Skeletal muscle tissue (tissue), 4 donors: ENCODE data around the gene FAM163A. TPM values are rescaled to one million over a fixed set of nuclear protein-coding genes. Genes with fewer than 3 reads are reported as not detected.
"Not testable (repeated sequence)": the region's sequence is repeated elsewhere in the genome, so short reads cannot be mapped to it uniquely, and the experiment has no call there.

Source experiments
- H3K27ac ChIP-seq: one replicate; pipeline ENCODE4 v1.7.0; 2013; ENCODE audit warnings: mild to moderate bottlenecking, low read depth, low read length, inconsistent platforms
- H3K27me3 ChIP-seq, 3 donors: one replicate each; pipeline ENCODE4 v1.7.0; 2013; ENCODE audit warnings: low read length in 3 of 3; ENCODE audit not compliant: control insufficient read depth in 3 of 3, insufficient read depth in 3 of 3
- H3K36me3 ChIP-seq, 3 donors: one replicate each; pipeline ENCODE4 v1.7.0; 2013; ENCODE audit warnings: low read length in 3 of 3; ENCODE audit not compliant: control insufficient read depth in 3 of 3, insufficient read depth in 3 of 3
- H3K4me1 ChIP-seq, 3 donors: one replicate each; pipeline ENCODE4 v1.7.0; 2013; ENCODE audit warnings: low read length in 3 of 3, mild to moderate bottlenecking in 3 of 3; ENCODE audit not compliant: control insufficient read depth in 3 of 3, insufficient read depth in 3 of 3
- H3K4me3 ChIP-seq, 3 donors: one replicate each; pipeline ENCODE4 v1.7.0; 2013; ENCODE audit warnings: low read length in 3 of 3
- H3K9ac ChIP-seq, 3 donors: one replicate each; pipeline ENCODE4 v1.7.0; 2013; ENCODE audit warnings: low read length in 3 of 3, mild to moderate bottlenecking in 3 of 3, moderate library complexity in 2 of 3, low read depth in 1 of 3
- H3K9me3 ChIP-seq, 3 donors: one replicate each; pipeline ENCODE4 v1.7.0; 2013; ENCODE audit warnings: low read length in 3 of 3; ENCODE audit not compliant: control insufficient read depth in 3 of 3
- total RNA-seq: library from RNA; depleted of rRNA; stranded (reverse); fragments of >200 nt; gene quantifications from one replicate; pipeline ENCODE4 v1.2.3, GENCODE V29; 2014
- donor health status: Osteomylitis.

The FAM163A gene
- under 0.01 TPM for total RNA-seq

DNA sequence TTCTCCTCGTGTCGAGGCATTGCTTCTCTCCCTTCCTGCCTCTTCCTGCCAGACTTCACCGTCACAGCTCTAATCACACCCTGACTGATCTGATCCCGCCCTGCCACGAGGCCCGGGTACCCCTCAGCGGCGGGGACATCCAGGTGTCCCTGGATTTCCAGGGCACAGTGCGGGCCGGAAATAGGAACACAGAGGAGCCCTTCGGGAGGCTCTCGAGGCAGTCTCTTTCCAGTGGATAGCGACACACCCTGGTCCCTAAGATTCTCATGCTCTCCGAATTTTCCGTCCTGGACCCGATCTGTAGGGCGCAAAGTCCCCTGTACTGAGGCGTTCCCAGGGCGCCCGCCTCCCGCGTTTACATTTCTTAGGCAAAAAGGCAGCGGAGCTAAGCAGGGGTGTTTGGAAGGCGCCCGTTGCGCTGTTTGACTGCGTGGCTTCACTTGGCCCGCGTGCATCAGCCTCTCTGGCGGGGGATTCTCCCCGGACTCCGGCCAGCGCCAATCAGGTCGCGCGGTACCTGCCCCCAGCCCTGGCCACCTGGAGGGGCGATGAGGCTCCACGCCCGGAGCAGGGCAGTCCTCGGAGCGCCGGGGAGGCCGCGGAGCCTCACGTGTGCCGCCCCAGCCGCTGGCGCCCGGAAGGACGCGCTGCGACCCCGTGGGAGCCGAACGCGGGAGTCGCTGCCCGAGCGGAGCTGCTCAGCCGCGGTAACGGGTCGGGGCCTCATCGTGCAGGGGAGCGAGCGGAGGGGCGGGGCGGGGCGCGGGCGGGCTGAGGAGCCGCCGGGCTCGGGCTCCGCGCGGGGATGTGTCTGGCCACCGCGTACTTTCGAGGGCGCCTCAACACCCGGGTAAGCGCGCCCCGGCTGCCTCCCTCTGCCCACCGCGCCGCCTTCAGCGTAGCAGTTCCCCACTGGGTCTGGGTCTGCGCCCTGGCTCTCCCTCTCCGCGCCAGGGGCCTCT lies at the start of gene FAM163A:
FAM163A (plus strand) TSS at position 575 of the 962 bp plus-strand sequence. CDS start 69,807 bp downstream, outside the sequence.
- Histone ChIP-seq H3K36me3 (no peaks in the 10 kb centered on the region), H3K9ac (peak within 1 kb of the TSS in 1 of 3 donors; percentile 25), H3K9me3 (no peaks in the 10 kb centered on the region), H3K4me3 (peak within 1 kb of the TSS in 2 of 3 donors; percentile 7 to 23), H3K27me3 (peaks cover 48 to 56% (median 55%) of the 10 kb centered on the region in 3 donors), H3K27ac (no peak within 1 kb of the TSS), H3K4me1 (peaks cover 0 to 8% (median 8%) of the 10 kb centered on the region in 3 donors)

DNA sequence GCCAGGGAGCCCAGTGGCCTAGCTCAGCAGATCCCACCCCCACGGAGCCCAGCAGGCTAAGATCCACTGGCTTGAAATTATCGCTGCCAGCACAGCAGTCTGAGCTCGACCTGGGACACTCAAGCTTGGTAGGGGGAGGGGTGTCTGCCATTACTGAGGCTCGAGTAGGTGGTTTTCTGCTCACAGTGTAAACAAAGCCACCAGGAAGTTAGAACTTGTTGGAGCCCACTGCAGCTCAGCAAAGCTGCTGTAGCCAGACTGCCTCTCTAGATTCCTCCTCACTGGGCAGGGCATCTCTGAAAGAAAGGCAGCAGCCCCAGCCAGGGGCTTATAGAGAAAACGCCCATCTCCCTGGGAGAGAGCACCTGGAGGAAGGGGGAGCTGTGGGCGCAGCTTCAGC lies 48.6 kb upstream of the FAM163A start:
- H3K4me3 ChIP-seq, H3K9me3 ChIP-seq, H3K9ac ChIP-seq, H3K27me3 ChIP-seq, H3K4me1 ChIP-seq, H3K27ac ChIP-seq, H3K36me3 ChIP-seq: not testable (repeated sequence)

DNA sequence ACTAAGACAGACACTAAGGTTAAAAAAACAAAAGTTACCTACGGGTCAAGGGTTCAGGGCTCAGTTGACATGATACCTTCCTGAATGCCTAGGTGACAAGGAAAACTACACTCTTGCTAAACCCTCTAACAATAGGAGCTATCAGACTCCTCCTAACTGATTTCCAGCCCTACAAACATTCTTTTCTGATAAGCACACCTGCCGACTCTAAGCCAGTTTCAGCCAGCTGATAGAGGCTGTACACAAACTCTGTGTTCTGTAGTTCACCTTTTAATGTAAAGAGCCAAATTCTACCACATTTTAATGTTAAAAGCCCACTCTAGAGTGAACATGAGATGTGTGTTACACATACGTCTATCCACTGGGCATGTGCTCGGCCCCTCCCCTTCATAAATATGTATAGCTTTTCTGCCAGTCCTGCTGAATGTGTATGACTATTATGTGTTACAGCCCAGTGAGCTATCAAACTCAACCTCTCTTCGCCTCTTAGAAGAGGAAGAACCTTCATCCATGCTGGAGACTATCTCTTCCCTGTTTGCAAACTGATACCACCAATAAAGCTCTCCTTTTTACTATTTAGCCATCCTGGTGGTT lies 40.0 kb upstream of the FAM163A start:
- H3K27ac ChIP-seq: no peak overlapping the region
- H3K9ac ChIP-seq: no peak overlapping the region
- H3K36me3 ChIP-seq: no peaks in the 10 kb centered on the region
- H3K4me1 ChIP-seq: peaks cover 0 to 2% (median 0%) of the 10 kb centered on the region in 3 donors
- H3K27me3 ChIP-seq: no peaks in the 10 kb centered on the region
- no peaks in the 10 kb centered on the region for H3K9me3 ChIP-seq
- H3K4me3 ChIP-seq: no peak overlapping the region

DNA sequence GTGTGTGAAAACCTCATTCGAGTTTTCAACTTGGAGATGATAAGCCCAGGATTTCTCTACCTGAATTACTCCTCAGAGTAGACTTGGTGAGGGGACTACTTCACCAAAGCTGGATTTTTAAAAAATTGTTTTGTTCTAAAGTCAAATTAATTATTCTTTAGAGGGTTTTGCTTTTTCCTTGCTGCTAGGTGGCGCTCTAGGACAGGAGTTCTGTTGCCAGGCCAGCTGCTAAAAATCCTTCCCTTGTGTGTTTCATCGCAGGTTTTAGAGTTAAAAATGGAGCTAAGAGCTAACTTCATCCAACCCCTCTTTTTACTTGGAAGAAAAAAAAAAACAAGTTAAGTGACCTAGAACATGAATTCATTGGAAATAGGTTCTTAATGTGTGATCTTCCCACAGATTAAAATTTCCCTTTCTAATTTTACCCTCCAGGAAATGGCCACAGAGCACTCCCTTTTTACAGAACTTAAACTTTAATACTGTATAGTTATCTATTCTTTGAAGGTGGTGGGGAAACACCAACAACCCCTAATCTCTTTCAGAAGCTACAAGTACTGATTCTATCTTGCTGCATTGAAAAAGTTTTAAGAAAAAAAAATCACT lies 36.7 kb upstream of the FAM163A start:
- Histone ChIP-seq H3K4me1 (peaks cover 0 to 4% (median 2%) of the 10 kb centered on the region in 3 donors), H3K27me3 (no peaks in the 10 kb centered on the region), H3K27ac (no peak overlapping the region), H3K4me3 (no peak overlapping the region), H3K36me3 (no peaks in the 10 kb centered on the region), H3K9me3 (no peaks in the 10 kb centered on the region), H3K9ac (peak overlapping the region in 1 of 3 donors; percentile 45)

DNA sequence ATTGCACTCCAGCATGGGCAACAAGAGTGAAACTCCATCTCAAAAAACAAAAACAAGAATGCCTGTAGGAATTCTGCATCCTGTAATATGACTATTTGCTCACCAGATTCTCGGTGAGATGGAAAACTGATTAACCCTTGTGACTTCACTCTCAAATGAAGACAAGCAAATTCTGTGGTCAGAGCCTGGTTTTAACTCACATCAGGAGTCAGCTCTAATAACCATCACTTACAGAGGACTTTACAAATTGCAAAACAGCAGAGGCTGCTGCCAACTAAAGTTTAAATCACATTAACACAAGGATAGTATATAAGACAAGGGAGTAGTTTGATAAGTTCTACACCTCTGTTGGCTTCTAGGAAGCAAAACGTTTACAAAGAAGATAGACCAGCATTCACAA lies 35.7 kb upstream of the FAM163A start:
- H3K27ac ChIP-seq: no peak overlapping the region
- no peak overlapping the region for H3K4me3 ChIP-seq
- no peak overlapping the region for H3K9ac ChIP-seq
- no peaks in the 10 kb centered on the region for H3K36me3 ChIP-seq
- peaks cover 0 to 4% (median 2%) of the 10 kb centered on the region in 3 donors for H3K4me1 ChIP-seq
- no peaks in the 10 kb centered on the region for H3K9me3 ChIP-seq
- no peaks in the 10 kb centered on the region for H3K27me3 ChIP-seq

DNA sequence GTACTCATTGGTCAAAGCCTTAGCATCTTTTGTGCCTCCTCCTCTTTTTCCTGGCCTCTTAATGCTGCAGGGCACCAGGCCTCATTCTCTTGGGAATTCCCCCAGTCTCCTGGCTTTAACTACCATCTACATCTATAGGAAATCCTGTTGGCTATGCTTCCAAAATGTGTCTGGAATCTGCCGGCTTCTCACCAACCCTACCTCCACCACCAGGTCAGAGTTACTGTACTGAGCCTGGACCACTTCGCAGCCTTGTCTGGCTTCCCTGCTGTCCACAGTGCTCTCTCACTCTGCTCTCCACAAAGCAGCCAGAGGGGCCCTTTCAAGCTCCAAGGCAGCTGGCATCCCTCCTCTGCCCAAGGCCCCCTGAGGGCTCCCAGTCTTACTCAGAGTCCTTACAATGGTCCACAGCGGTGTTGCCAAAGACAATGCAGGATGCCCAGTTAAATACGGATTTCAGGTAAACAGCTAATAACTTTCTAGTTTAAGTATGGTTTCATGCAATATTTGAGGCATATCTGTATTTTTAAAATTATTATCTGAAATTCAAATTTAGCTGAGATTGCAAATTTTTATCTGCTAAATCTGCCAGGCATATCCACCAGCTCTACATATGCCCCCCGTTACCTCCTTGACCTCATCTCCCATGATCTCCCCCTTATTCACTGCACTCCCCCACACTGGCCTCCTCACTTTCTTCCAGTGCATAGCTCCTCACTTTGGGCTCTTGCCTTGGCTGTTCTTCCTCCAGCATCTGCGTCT lies 34.5 kb upstream of the FAM163A start:
- H3K27me3 ChIP-seq: no peaks in the 10 kb centered on the region
- no peak overlapping the region for H3K9ac ChIP-seq
- peaks cover 0 to 4% (median 2%) of the 10 kb centered on the region in 3 donors for H3K4me1 ChIP-seq
- H3K9me3 ChIP-seq: no peaks in the 10 kb centered on the region
- no peaks in the 10 kb centered on the region for H3K36me3 ChIP-seq
- H3K27ac ChIP-seq: no peak overlapping the region
- no peak overlapping the region for H3K4me3 ChIP-seq

DNA sequence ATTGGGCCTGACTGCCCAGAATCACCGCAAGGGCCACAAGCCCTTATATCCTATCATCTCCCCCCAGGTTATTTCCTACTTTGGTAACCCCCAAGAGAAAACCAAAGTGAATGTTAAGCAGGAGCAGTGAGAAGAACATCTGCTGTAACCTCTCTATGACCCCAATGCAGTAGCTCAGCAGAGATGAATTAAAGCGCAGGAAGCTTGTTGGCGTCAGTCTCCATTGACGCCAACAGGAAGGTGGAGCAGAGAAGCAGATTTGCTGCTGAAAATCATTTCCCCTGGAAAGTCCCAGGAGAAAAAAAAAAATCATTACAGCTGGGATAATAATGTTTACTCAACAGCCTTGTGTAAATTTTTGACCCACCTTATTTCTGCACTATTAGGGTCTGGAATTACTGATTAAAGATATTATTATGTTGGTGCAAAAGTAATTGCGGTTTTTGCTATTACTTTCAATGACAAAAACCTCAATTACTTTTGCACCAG lies 33.2 kb upstream of the FAM163A start:
- no peak overlapping the region for H3K27ac ChIP-seq
- H3K9ac ChIP-seq: no peak overlapping the region

DNA sequence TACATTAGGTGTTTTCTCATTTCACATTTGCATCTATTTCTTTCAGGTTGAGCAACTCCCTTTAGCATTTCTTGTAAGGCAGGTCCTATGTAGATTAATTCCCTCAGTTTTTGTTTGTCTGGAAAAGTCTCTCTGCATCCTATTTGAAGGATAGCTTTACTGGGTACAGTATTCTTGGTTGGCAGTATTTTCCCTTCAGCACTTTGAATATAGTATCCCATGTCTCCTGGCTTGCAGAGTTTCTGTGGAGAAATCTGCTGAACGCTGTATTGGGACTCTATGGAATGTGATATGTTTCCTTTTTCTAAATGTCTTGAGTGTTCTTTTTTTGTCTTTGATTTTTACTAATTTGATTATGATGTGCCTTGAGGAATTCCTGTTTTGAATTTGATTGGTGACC lies 28.9 kb upstream of the FAM163A start:
- H3K27me3 ChIP-seq: no peaks in the 10 kb centered on the region
- H3K36me3 ChIP-seq: no peaks in the 10 kb centered on the region
- H3K4me3 ChIP-seq: no peak overlapping the region
- peaks cover 0 to 4% (median 0%) of the 10 kb centered on the region in 3 donors for H3K4me1 ChIP-seq
- H3K9ac ChIP-seq: no peak overlapping the region
- H3K27ac ChIP-seq: no peak overlapping the region
- peaks cover 0 to 25% (median 2%) of the 10 kb centered on the region in 3 donors for H3K9me3 ChIP-seq

More for the DNA sequence above, 33.2 kb upstream of the FAM163A start:
- Histone ChIP-seq H3K4me3 (no peak overlapping the region), H3K9me3 (peaks cover 0 to 4% (median 0%) of the 10 kb centered on the region in 3 donors), H3K36me3 (no peaks in the 10 kb centered on the region), H3K27me3 (no peaks in the 10 kb centered on the region), H3K4me1 (peaks cover 0 to 4% (median 2%) of the 10 kb centered on the region in 3 donors)

DNA sequence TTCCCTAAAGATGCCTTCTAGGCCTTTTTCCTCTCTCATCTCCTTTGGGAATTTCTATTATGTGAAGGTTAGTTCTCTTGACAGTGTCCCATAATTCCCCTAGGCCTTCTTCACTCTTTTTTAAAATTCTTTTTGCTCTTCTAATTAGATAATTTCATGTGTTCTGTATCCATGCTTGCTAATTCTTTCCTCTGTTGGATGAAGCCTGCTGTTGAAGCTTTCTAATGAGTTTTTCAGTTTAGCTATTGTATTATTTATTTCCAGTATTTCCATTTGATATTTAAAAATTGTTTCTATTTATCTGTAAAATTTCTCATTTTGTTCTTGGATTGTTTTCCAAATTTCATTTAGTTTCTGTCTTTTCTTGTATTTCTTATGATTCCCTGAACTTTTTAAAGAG lies 28.5 kb upstream of the FAM163A start:
- Histone ChIP-seq H3K4me3 (no peak overlapping the region), H3K4me1 (peaks cover 0 to 4% (median 0%) of the 10 kb centered on the region in 3 donors), H3K27ac (no peak overlapping the region), H3K27me3 (no peaks in the 10 kb centered on the region), H3K9me3 (peaks cover 0 to 25% (median 2%) of the 10 kb centered on the region in 3 donors), H3K9ac (no peak overlapping the region), H3K36me3 (no peaks in the 10 kb centered on the region)
